ENCODE results near the gene BCL11A.

Gene BCL11A

GRCh38 chr2:60546756-60547420 is 6.6 kb downstream of the BCL11A start:
- DNase-seq (ENCODE audit: low read depth in 2 of 2) = no peak

GRCh38 chr2:60544954-60545560 is 8.4 kb downstream of the BCL11A start:
- no peak for DNase-seq (ENCODE audit: low read depth in 2 of 2)

GRCh38 chr2:60544062-60544461 is 9.4 kb downstream of the BCL11A start:
- DNase-seq (ENCODE audit: low read depth in 2 of 2) = no peak

GRCh38 chr2:60541056-60541651 is 12.3 kb downstream of the BCL11A start:
- no peak for DNase-seq (ENCODE audit: low read depth in 2 of 2)

GRCh38 chr2:60540074-60540473 is 13.4 kb downstream of the BCL11A start:
- no peak for DNase-seq (ENCODE audit: low read depth in 2 of 2)

- no peak for DNase-seq (ENCODE audit: low read depth in 2 of 2)
These were observed 14.3 kb downstream of the BCL11A start for GRCh38 chr2:60539140-60539539.

GRCh38 chr2:60538101-60538500 is 15.4 kb downstream of the BCL11A start:
- DNase-seq (ENCODE audit: low read depth in 2 of 2) = no peak

GRCh38 chr2:60536746-60537145 is 16.7 kb downstream of the BCL11A start:
- no peak for DNase-seq (ENCODE audit: low read depth in 2 of 2)

- DNase-seq (ENCODE audit: low read depth in 2 of 2) = no peak
These were observed 17.7 kb downstream of the BCL11A start for GRCh38 chr2:60535685-60536312.

- DNase-seq (ENCODE audit: low read depth in 2 of 2) = no peak
These were observed 18.4 kb downstream of the BCL11A start for GRCh38 chr2:60534892-60535684.

- no peak for DNase-seq (ENCODE audit: low read depth in 2 of 2)
These were observed 19.3 kb downstream of the BCL11A start for GRCh38 chr2:60534052-60534685.

- no peak for DNase-seq (ENCODE audit: low read depth in 2 of 2)
These were observed 20.1 kb downstream of the BCL11A start for GRCh38 chr2:60533101-60534051.

- no peak for DNase-seq (ENCODE audit: low read depth in 2 of 2)
These were observed 21.0 kb downstream of the BCL11A start for GRCh38 chr2:60532421-60532820.

GRCh38 chr2:60531701-60532133 is 21.7 kb downstream of the BCL11A start:
- DNase-seq (ENCODE audit: low read depth in 2 of 2) = no peak

GRCh38 chr2:60530660-60531281 is 22.7 kb downstream of the BCL11A start:
- DNase-seq (ENCODE audit: low read depth in 2 of 2) = no peak

GRCh38 chr2:60529785-60530627 is 23.4 kb downstream of the BCL11A start:
- no peak for DNase-seq (ENCODE audit: low read depth in 2 of 2)

GRCh38 chr2:60529136-60529784 is 24.2 kb downstream of the BCL11A start:
- DNase-seq (ENCODE audit: low read depth in 2 of 2) = no peak

- DNase-seq (ENCODE audit: low read depth in 2 of 2) = no peak
These were observed 25.0 kb downstream of the BCL11A start for GRCh38 chr2:60528281-60529020.

All from stimulated activated CD8-positive, alpha-beta memory T cell treated with anti-CD3 and anti-CD28 coated beads, Interleukin-2, amount 100 ng/mL, for 1 hour (primary cell).